ENCODE data around the gene UBASH3B. TPM values are rescaled to one million over a fixed set of nuclear protein-coding genes. Genes with fewer than 3 reads are reported as not detected.
A peak's percentile ranks its signal among the peaks of the same experiment; 100 is the strongest.

The UBASH3B gene
- total RNA-seq, 1 donor from 2014 or later: 31.5 TPM

- no peak for DNase-seq (ENCODE audit: low spot score)
Measured at GRCh38 chr11:122732342-122733315, 77.1 kb downstream of the UBASH3B start.

- DNase-seq (ENCODE audit: low spot score): no peak
Measured at GRCh38 chr11:122733318-122733717, 77.8 kb downstream of the UBASH3B start.

GRCh38 chr11:122734848-122735496 lies 79.5 kb downstream of the UBASH3B start:
- DNase-seq (ENCODE audit: low spot score): no peak

- DNase-seq (ENCODE audit: low spot score): no peak
Measured at GRCh38 chr11:122737951-122738693, 82.6 kb downstream of the UBASH3B start.

- DNase-seq (ENCODE audit: low spot score): peak; percentile 56
Measured at GRCh38 chr11:122741613-122742300, 86.2 kb downstream of the UBASH3B start.

- no peak for DNase-seq (ENCODE audit: low spot score)
Measured at GRCh38 chr11:122742301-122743018, 86.9 kb downstream of the UBASH3B start.

GRCh38 chr11:122743097-122743741 lies 87.7 kb downstream of the UBASH3B start:
- no peak for DNase-seq (ENCODE audit: low spot score)

GRCh38 chr11:122743949-122744348 lies 88.4 kb downstream of the UBASH3B start:
- no peak for DNase-seq (ENCODE audit: low spot score)

- DNase-seq (ENCODE audit: low spot score): no peak
Measured at GRCh38 chr11:122744357-122744756, 88.8 kb downstream of the UBASH3B start.

- DNase-seq (ENCODE audit: low spot score): no peak
Measured at GRCh38 chr11:122745111-122745510, 89.6 kb downstream of the UBASH3B start.

GRCh38 chr11:122746050-122746478 lies 90.5 kb downstream of the UBASH3B start:
- no peak for DNase-seq (ENCODE audit: low spot score)

- DNase-seq (ENCODE audit: low spot score): no peak
Measured at GRCh38 chr11:122746611-122747244, 91.2 kb downstream of the UBASH3B start.

GRCh38 chr11:122747351-122747781 lies 91.8 kb downstream of the UBASH3B start:
- no peak for DNase-seq (ENCODE audit: low spot score)

GRCh38 chr11:122749005-122749687 lies 93.6 kb downstream of the UBASH3B start:
- no peak for DNase-seq (ENCODE audit: low spot score)

GRCh38 chr11:122750049-122750448 lies 94.5 kb downstream of the UBASH3B start:
- no peak for DNase-seq (ENCODE audit: low spot score)

GRCh38 chr11:122751292-122752070 lies 96.0 kb downstream of the UBASH3B start:
- no peak for DNase-seq (ENCODE audit: low spot score)

- DNase-seq (ENCODE audit: low spot score): no peak
Measured at GRCh38 chr11:122754028-122754427, 98.5 kb downstream of the UBASH3B start.

GRCh38 chr11:122754553-122755322 lies 99.2 kb downstream of the UBASH3B start:
- DNase-seq (ENCODE audit: low spot score): no peak

All from ureter (tissue), 1 donor.